ENCODE data around the gene B3GALT4. TPM values are rescaled to one million over a fixed set of nuclear protein-coding genes. Genes with fewer than 3 reads are reported as not detected.

The B3GALT4 gene
- total RNA-seq, 1 experiment from 2014 or later, result 3.4 TPM

GRCh38 chr6:33313105-33313708 lies 36.3 kb downstream of the B3GALT4 start:
- peak overlapping the region; percentile 97 for H3K4me2 ChIP-seq (ENCODE audit: low read depth, low read length, poor library complexity, severe bottlenecking)
- peak overlapping the region; percentile 94 for H3K9ac ChIP-seq (ENCODE audit: low read length)
- no peaks in the 10 kb centered on the region for H3K27me3 ChIP-seq (ENCODE audit: low read length)
- H3K79me2 ChIP-seq (ENCODE audit: low read length), result peaks cover 53% of the 10 kb centered on the region
- H3K4me3 ChIP-seq (ENCODE audit: low read length), result peak overlapping the region; percentile 96
- no peaks in the 10 kb centered on the region for H3K9me3 ChIP-seq (ENCODE audit: low read length)
- H3K9me2 ChIP-seq (replicated peaks; ENCODE audit: insufficient read depth, low read length), result no peaks in the 10 kb centered on the region
- H4K20me1 ChIP-seq (ENCODE audit: insufficient read depth, low read depth, low read length), result peaks cover 11% of the 10 kb centered on the region; the same call in 1 of the 2 replicates
- H3K27ac ChIP-seq (ENCODE audit: low read length), result peak overlapping the region; percentile 86
- peaks cover 7% of the 10 kb centered on the region; the same call in 1 of the 2 replicates for H3K36me3 ChIP-seq (ENCODE audit: insufficient read depth, low read length)
- H2AFZ ChIP-seq (ENCODE audit: low read length), result peak overlapping the region; percentile 1; the same call in 1 of the 2 replicates
- H3K4me1 ChIP-seq (ENCODE audit: low read length), result peaks cover 34% of the 10 kb centered on the region
- DNase-seq, result peak; percentile 75

- H3K27ac ChIP-seq (ENCODE audit: low read length), result peak within 1 kb of the TSS; percentile 86
- no peaks in the 10 kb centered on the region for H3K9me2 ChIP-seq (replicated peaks; ENCODE audit: insufficient read depth, low read length)
- peaks cover 11% of the 10 kb centered on the region; the same call in 1 of the 2 replicates for H4K20me1 ChIP-seq (ENCODE audit: insufficient read depth, low read depth, low read length)
- peak within 1 kb of the TSS; percentile 96 for H3K4me3 ChIP-seq (ENCODE audit: low read length)
- no peaks in the 10 kb centered on the region for H3K27me3 ChIP-seq (ENCODE audit: low read length)
- peak within 1 kb of the TSS; percentile 94 for H3K9ac ChIP-seq (ENCODE audit: low read length)
- peak within 1 kb of the TSS; percentile 44 for H2AFZ ChIP-seq (ENCODE audit: low read length)
- no peaks in the 10 kb centered on the region for H3K9me3 ChIP-seq (ENCODE audit: low read length)
- H3K79me2 ChIP-seq (ENCODE audit: low read length), result peaks cover 46% of the 10 kb centered on the region
- peak; percentile 92 for DNase-seq
- H3K36me3 ChIP-seq (ENCODE audit: insufficient read depth, low read length), result peaks cover 7% of the 10 kb centered on the region; the same call in 1 of the 2 replicates
- H3K4me1 ChIP-seq (ENCODE audit: low read length), result peaks cover 41% of the 10 kb centered on the region
- H3K4me2 ChIP-seq (ENCODE audit: low read depth, low read length, poor library complexity, severe bottlenecking), result peak within 1 kb of the TSS; percentile 97
Observed at GRCh38 chr6:33313709-33314514, 37.0 kb downstream of the B3GALT4 start, which contains the start of gene TAPBP. TSS of gene TAPBP (minus strand) at chr6:33314078. CDS start at chr6:33314041, 37 bp downstream.

DNA sequence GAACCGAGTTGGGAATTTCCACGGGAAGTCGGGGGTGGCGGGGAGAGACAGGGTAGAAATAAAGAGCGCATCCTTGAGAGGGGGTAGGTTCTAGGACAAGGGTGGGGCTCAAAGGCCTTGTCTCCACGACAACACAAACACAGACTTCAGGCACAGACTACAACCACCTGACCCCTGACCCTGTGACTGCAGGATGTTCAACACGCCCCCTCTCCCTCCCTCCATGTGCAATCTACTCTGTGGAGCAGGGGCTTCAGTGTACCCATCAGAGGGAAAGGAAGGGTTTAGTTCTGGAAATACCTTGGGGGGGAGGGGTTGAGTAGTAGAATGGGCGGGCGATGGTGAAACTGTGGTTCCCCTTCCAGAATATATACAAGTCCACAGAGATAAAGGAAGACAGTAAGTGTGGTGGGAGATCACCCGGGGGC lies 37.6 kb downstream of the B3GALT4 start:
- no peaks in the 10 kb centered on the region for H3K9me3 ChIP-seq (ENCODE audit: low read length)
- no peaks in the 10 kb centered on the region for H3K27me3 ChIP-seq (ENCODE audit: low read length)
- peak overlapping the region; percentile 96 for H3K4me3 ChIP-seq (ENCODE audit: low read length)
- H3K79me2 ChIP-seq (ENCODE audit: low read length), result peaks cover 42% of the 10 kb centered on the region
- H3K9me2 ChIP-seq (replicated peaks; ENCODE audit: insufficient read depth, low read length), result no peaks in the 10 kb centered on the region
- peaks cover 14% of the 10 kb centered on the region; the same call in 1 of the 2 replicates for H3K36me3 ChIP-seq (ENCODE audit: insufficient read depth, low read length)
- peak; percentile 85 for DNase-seq
- H4K20me1 ChIP-seq (ENCODE audit: insufficient read depth, low read depth, low read length), result peaks cover 11% of the 10 kb centered on the region; the same call in 1 of the 2 replicates
- H3K4me1 ChIP-seq (ENCODE audit: low read length), result peaks cover 47% of the 10 kb centered on the region
- H3K9ac ChIP-seq (ENCODE audit: low read length), result peak overlapping the region; percentile 94
- H3K27ac ChIP-seq (ENCODE audit: low read length), result peak overlapping the region; percentile 86
- peak overlapping the region; percentile 97 for H3K4me2 ChIP-seq (ENCODE audit: low read depth, low read length, poor library complexity, severe bottlenecking)
- peak overlapping the region; percentile 44; the same call in 1 of the 2 replicates for H2AFZ ChIP-seq (ENCODE audit: low read length)

GRCh38 chr6:33314943-33315792 lies 38.2 kb downstream of the B3GALT4 start:
- Histone ChIP-seq H3K4me1 (ENCODE audit: low read length) (peaks cover 53% of the 10 kb centered on the region), H3K9me3 (ENCODE audit: low read length) (no peaks in the 10 kb centered on the region), H3K27ac (ENCODE audit: low read length) (peak overlapping the region; percentile 86), H3K79me2 (ENCODE audit: low read length) (peaks cover 41% of the 10 kb centered on the region), H4K20me1 (ENCODE audit: insufficient read depth, low read depth, low read length) (peaks cover 13% of the 10 kb centered on the region), H3K27me3 (ENCODE audit: low read length) (no peaks in the 10 kb centered on the region), H3K9me2 (replicated peaks; ENCODE audit: insufficient read depth, low read length) (no peaks in the 10 kb centered on the region), H3K36me3 (ENCODE audit: insufficient read depth, low read length) (peaks cover 17% of the 10 kb centered on the region; the same call in 1 of the 2 replicates), H3K9ac (ENCODE audit: low read length) (peak overlapping the region; percentile 94), H2AFZ (ENCODE audit: low read length) (peak overlapping the region; percentile 44), H3K4me2 (ENCODE audit: low read depth, low read length, poor library complexity, severe bottlenecking) (peak overlapping the region; percentile 97), H3K4me3 (ENCODE audit: low read length) (peak overlapping the region; percentile 96)
- peak; percentile 82 for DNase-seq

DNA sequence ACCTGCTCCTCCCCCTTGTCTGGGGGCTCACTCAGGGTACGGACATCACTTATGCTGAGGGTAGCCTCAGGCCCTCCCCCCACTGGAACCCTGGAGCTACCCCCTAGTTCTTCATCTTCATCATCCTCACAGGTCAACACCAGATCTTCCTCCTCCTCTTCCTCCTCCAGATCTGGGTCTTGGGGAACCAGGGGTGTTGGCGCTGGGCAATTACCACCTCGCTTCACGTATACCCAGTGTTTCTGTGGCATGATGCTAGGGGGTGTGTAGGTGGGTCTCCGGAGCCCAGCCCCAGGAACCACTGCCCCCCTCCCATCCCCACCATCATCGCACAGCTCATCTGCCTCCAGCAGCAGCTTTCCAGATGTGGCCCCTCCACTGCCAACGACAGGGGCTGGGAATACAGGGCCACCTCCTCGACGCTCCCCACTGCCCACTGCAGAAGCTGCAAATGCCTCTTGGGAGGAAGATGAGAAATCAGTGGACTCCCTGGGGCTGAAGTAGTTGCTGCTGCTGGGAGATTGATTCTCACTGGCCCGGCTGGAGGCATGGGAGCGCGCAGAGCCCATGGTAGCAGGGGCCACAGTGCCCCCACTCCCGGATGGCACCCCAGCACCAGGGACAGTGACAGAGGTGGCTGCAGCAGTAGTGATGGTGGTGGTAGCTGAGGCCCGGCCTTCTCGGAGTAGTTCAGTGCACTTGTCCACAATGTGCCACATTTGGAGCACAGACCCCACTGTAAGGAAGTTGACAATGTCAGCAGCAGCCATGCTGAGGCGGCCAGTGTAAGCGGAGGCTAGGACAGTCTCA lies 39.1 kb downstream of the B3GALT4 start:
- no peak for DNase-seq
- Histone ChIP-seq H3K4me3 (ENCODE audit: low read length) (no peak overlapping the region), H2AFZ (ENCODE audit: low read length) (no peak overlapping the region), H3K79me2 (ENCODE audit: low read length) (peaks cover 41% of the 10 kb centered on the region), H3K27ac (ENCODE audit: low read length) (no peak overlapping the region), H3K36me3 (ENCODE audit: insufficient read depth, low read length) (peaks cover 24% of the 10 kb centered on the region), H3K9me2 (replicated peaks; ENCODE audit: insufficient read depth, low read length) (no peaks in the 10 kb centered on the region), H3K4me2 (ENCODE audit: low read depth, low read length, poor library complexity, severe bottlenecking) (peak overlapping the region; percentile 97), H3K9ac (ENCODE audit: low read length) (peak overlapping the region; percentile 94; the same call in 1 of the 2 replicates), H3K9me3 (ENCODE audit: low read length) (no peaks in the 10 kb centered on the region), H4K20me1 (ENCODE audit: insufficient read depth, low read depth, low read length) (peaks cover 21% of the 10 kb centered on the region), H3K4me1 (ENCODE audit: low read length) (peaks cover 62% of the 10 kb centered on the region), H3K27me3 (ENCODE audit: low read length) (no peaks in the 10 kb centered on the region)

DNA sequence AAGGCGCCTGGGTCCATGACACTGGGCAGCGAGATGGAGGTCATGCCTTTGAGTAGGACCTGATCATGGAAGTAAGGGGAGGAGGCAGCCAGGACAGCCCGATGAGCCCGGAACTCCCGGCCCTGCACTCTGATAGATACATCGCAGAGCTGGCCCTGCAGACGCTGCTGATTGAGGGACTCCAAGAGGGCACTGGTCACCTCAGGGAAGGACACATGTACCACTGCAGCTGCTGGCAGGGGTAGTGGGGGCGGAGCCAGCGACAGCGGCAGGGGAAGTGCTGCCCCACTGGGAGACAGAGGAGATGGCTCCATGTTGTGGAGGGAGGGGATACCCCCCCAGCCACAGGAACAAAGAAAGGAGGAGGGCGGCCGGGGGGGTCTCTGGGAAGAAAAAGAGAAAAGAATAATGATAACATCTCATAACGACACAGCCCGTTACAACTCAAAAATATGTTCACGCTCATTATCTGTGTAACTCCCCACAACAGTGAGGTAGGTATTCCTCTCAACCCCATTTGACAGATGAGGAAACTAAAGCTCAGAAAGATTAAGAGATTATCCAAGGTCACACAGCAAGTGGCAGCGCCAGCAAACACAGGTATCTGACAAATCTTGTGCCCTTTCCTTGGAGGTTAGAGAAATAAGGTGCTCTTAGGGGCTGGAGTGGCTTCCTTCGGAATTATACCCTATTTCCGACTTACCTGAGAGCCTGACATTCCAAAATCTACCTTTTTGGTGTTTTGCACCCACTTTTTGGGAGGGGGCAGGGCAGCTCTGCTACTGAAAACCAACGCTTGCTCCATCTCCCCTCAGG lies 39.9 kb downstream of the B3GALT4 start:
- Histone ChIP-seq H3K9me2 (replicated peaks; ENCODE audit: insufficient read depth, low read length) (no peaks in the 10 kb centered on the region), H3K4me2 (ENCODE audit: low read depth, low read length, poor library complexity, severe bottlenecking) (peak overlapping the region; percentile 57), H3K9me3 (ENCODE audit: low read length) (no peaks in the 10 kb centered on the region), H2AFZ (ENCODE audit: low read length) (no peak overlapping the region), H3K36me3 (ENCODE audit: insufficient read depth, low read length) (peaks cover 26% of the 10 kb centered on the region), H3K4me3 (ENCODE audit: low read length) (peak overlapping the region; percentile 61), H4K20me1 (ENCODE audit: insufficient read depth, low read depth, low read length) (peaks cover 26% of the 10 kb centered on the region), H3K9ac (ENCODE audit: low read length) (peak overlapping the region; percentile 24; the same call in 1 of the 2 replicates), H3K27ac (ENCODE audit: low read length) (no peak overlapping the region), H3K79me2 (ENCODE audit: low read length) (peaks cover 41% of the 10 kb centered on the region), H3K4me1 (ENCODE audit: low read length) (peaks cover 67% of the 10 kb centered on the region), H3K27me3 (ENCODE audit: low read length) (no peaks in the 10 kb centered on the region)
- DNase-seq, result peak; percentile 56

- peak overlapping the region; percentile 57 for H3K4me2 ChIP-seq (ENCODE audit: low read depth, low read length, poor library complexity, severe bottlenecking)
- peaks cover 41% of the 10 kb centered on the region for H3K79me2 ChIP-seq (ENCODE audit: low read length)
Observed at GRCh38 chr6:33317419-33317668, 40.4 kb downstream of the B3GALT4 start.

More at GRCh38 chr6:33317419-33317668, 40.4 kb downstream of the B3GALT4 start:
- H3K9me3 ChIP-seq (ENCODE audit: low read length), result no peaks in the 10 kb centered on the region
- H3K4me1 ChIP-seq (ENCODE audit: low read length), result peaks cover 64% of the 10 kb centered on the region
- no peak overlapping the region for H3K27ac ChIP-seq (ENCODE audit: low read length)
- peak overlapping the region; percentile 64; the same call in 1 of the 2 replicates for H3K4me3 ChIP-seq (ENCODE audit: low read length)
- no peak overlapping the region for H2AFZ ChIP-seq (ENCODE audit: low read length)
- H3K9me2 ChIP-seq (replicated peaks; ENCODE audit: insufficient read depth, low read length), result no peaks in the 10 kb centered on the region
- H4K20me1 ChIP-seq (ENCODE audit: insufficient read depth, low read depth, low read length), result peaks cover 23% of the 10 kb centered on the region
- peaks cover 26% of the 10 kb centered on the region for H3K36me3 ChIP-seq (ENCODE audit: insufficient read depth, low read length)
- no peak for DNase-seq
- no peaks in the 10 kb centered on the region for H3K27me3 ChIP-seq (ENCODE audit: low read length)
- H3K9ac ChIP-seq (ENCODE audit: low read length), result peak overlapping the region; percentile 64
